HCT116 (cell line): ENCODE results near the gene ARHGAP21. TPM values are rescaled to one million over a fixed set of nuclear protein-coding genes. Genes with fewer than 3 reads are reported as not detected.
"Not testable (repeated sequence)": the region's sequence is repeated elsewhere in the genome, so short reads cannot be mapped to it uniquely, and the experiment has no call there.

ENCODE experiments used
- ATAC-seq: fragments of 200-7000 bp; cut with Tn5 transposase; 2 replicates; pipeline ENCODE4 v1.9.1; 2020; ENCODE audit warnings: mild to moderate bottlenecking, moderate library complexity
- BruUV-seq: library from RNA; stranded (reverse); fragments of 400-500 nt; replicated peaks from 2 replicates; lab custom pipeline; 2021; lab: Mats Ljungman, UMichigan
- CTCF ChIA-PET: fragments of 300-600 bp; sonication (Branson Sonifier 250); formaldehyde crosslinking; loops from one replicate; lab custom pipeline; 2021; ENCODE audit warnings: antibody characterized with exemption; lab: Charles Lee
- POLR2A ChIA-PET: fragments of 300-600, 350-600 bp; sonication (Branson Sonifier 250); formaldehyde crosslinking; loops from one replicate; lab custom pipeline; 2021; ENCODE audit warnings: antibody characterized with exemption; lab: Charles Lee
- RAD21 ChIA-PET, 2 experiments: fragments of 300-600 bp; sonication (Branson Sonifier 250); formaldehyde crosslinking; loops; one replicate each; lab custom pipeline; 2023; ENCODE audit warnings: low total read pairs in 2 of 2; ENCODE audit not compliant: uncharacterized antibody in 2 of 2, unreplicated experiment in 2 of 2, low non-redundant PET in 1 of 2; lab: Charles Lee
- DNase-seq: peaks from one replicate; pipeline ENCODE4 v3.0.0-alpha.2; 2010; ENCODE audit warnings: low read depth, low spot score
- H2AFZ ChIP-seq: fragments of 200-600 bp; shearing (Covaris generic), sonication (generic); 2 replicates; pipeline ENCODE4 v1.6.1; 2017; ENCODE audit warnings: low read depth, mixed run types, mixed read lengths, antibody characterized with exemption, low read length; ENCODE audit not compliant: poor library complexity, severe bottlenecking
- H3K27ac ChIP-seq: 2 replicates; pipeline ENCODE4 v1.5.1; 2012; ENCODE audit warnings: low read depth, low read length
- H3K27me3 ChIP-seq: fragments of 200-600 bp; sonication (generic); 2 replicates; pipeline ENCODE4 v1.6.1; 2016; ENCODE audit warnings: mixed run types, low read length, mixed read lengths; ENCODE audit not compliant: insufficient read depth
- H3K36me3 ChIP-seq, 2 experiments: fragments of 200-500 bp in 1 of 2; fragments of 200-600 bp in 1 of 2; sonication (Bioruptor generic) in 1 of 2; sonication (generic) in 1 of 2; 2 replicates each; pipeline versions ENCODE4 v1.5.1 to v1.6.1; 2014 to 2016; ENCODE audit warnings: low read length in 2 of 2, inconsistent platforms in 1 of 2, mixed read lengths in 1 of 2, mixed run types in 1 of 2; ENCODE audit not compliant: insufficient read depth in 2 of 2, control insufficient read depth in 1 of 2
- H3K4me1 ChIP-seq, 2 experiments: fragments of 200-600 bp in 1 of 2; sonication (generic) in 1 of 2; 2 replicates each; pipeline versions ENCODE4 v1.5.1 to v1.6.1; 2012 to 2017; ENCODE audit warnings: low read length in 2 of 2, inconsistent platforms in 1 of 2, mild to moderate bottlenecking in 1 of 2, mixed read lengths in 1 of 2, mixed run types in 1 of 2, moderate library complexity in 1 of 2; ENCODE audit not compliant: insufficient read depth in 2 of 2, control insufficient read depth in 1 of 2
- H3K4me2 ChIP-seq: fragments of 200-600 bp; sonication (generic); 2 replicates; pipeline ENCODE4 v1.6.1; 2017; ENCODE audit warnings: mixed run types, low read length, mixed read lengths
- H3K4me3 ChIP-seq, 2 experiments: fragments of 200-600 bp in 1 of 2; sonication (generic) in 1 of 2; replicated peaks in 1 of 2; 2 replicates each; pipeline ENCODE4 v1.5.1; 2011 to 2016; ENCODE audit warnings: low read length in 2 of 2, control low read depth in 1 of 2, low read depth in 1 of 2, mild to moderate bottlenecking in 1 of 2, mixed read lengths in 1 of 2, mixed run types in 1 of 2
- H3K79me2 ChIP-seq: fragments of 200-600 bp; sonication (generic); 2 replicates; pipeline ENCODE4 v1.6.1; 2017; ENCODE audit warnings: mild to moderate bottlenecking, mixed run types, low read length, moderate library complexity, mixed read lengths; ENCODE audit not compliant: insufficient read depth
- H3K9ac ChIP-seq: fragments of 200-600 bp; sonication (generic); 2 replicates; pipeline ENCODE4 v1.6.1; 2016; ENCODE audit warnings: low read length, mixed read lengths
- H3K9me2 ChIP-seq: fragments of 200-600 bp; sonication (generic), shearing (Covaris generic); 2 replicates; pipeline ENCODE4 v1.6.1; 2017; ENCODE audit warnings: mixed run types, mild to moderate bottlenecking, moderate library complexity; ENCODE audit not compliant: insufficient read depth
- H3K9me3 ChIP-seq, 2 experiments: fragments of 200-500 bp in 1 of 2; fragments of 200-600 bp in 1 of 2; sonication (Bioruptor generic) in 1 of 2; sonication (generic) in 1 of 2; 2 replicates each; pipeline ENCODE4 v1.6.1; 2014 to 2017; ENCODE audit warnings: low read length in 2 of 2, mixed read lengths in 2 of 2, inconsistent platforms in 1 of 2, low read depth in 1 of 2, mild to moderate bottlenecking in 1 of 2, mixed run types in 1 of 2, moderate library complexity in 1 of 2; ENCODE audit not compliant: control insufficient read depth in 1 of 2, insufficient read depth in 1 of 2
- H4K20me1 ChIP-seq: fragments of 200-600 bp; sonication (generic), shearing (Covaris generic); 2 replicates; pipeline ENCODE4 v1.6.1; 2017; ENCODE audit warnings: mixed run types, mild to moderate bottlenecking, moderate library complexity; ENCODE audit not compliant: insufficient read depth
- EZH2 ChIP-seq: fragments of 200-600 bp; sonication (generic); IDR thresholded peaks from 2 replicates; pipeline ENCODE4 v1.6.1; 2017; ENCODE audit warnings: antibody characterized with exemption, mixed run types
- JUND ChIP-seq: IDR thresholded peaks from 2 replicates; pipeline ENCODE4 v1.6.1; 2012
- POLR2AphosphoS5 ChIP-seq: IDR thresholded peaks from 2 replicates; pipeline ENCODE4 v1.6.1; 2011; ENCODE audit warnings: mild to moderate bottlenecking, low read depth, low read length, moderate library complexity
- SP1 ChIP-seq: IDR thresholded peaks from 2 replicates; pipeline ENCODE4 v1.6.1; 2012; ENCODE audit warnings: low read depth
- SRF ChIP-seq: IDR thresholded peaks from 2 replicates; pipeline ENCODE4 v1.6.1; 2012; ENCODE audit warnings: low read depth
- ZBTB33 ChIP-seq: IDR thresholded peaks from 2 replicates; pipeline ENCODE4 v1.6.1; 2011; ENCODE audit warnings: mild to moderate bottlenecking, low read length, moderate library complexity; ENCODE audit not compliant: insufficient replicate concordance; ENCODE audit errors: extremely low read depth
- ZNF274 ChIP-seq: fragments of 200-500 bp; sonication (Bioruptor generic); IDR thresholded peaks from 2 replicates; pipeline ENCODE4 v1.6.1; 2014; ENCODE audit warnings: mild to moderate bottlenecking, low read depth, low read length, inconsistent platforms
- intact Hi-C: fragments of 100-400 bp; cut with micrococcal nuclease; formaldehyde crosslinking; loops from 2 replicates; pipeline ENCODE4 v1.10.0; 2022
- total RNA-seq: library from RNA; stranded (reverse); gene quantifications from one replicate; pipeline ENCODE4 v1.2.1, GENCODE V29; 2021; ENCODE audit not compliant: unreplicated experiment

Gene ARHGAP21
- total RNA-seq, 1 experiment from 2014 or later: 47.7 TPM

GRCh38 chr10:24771943-24772694, 48.4 kb upstream of the ARHGAP21 start:
- H3K27me3 ChIP-seq: no peaks in the 10 kb centered on the region
- H3K27ac ChIP-seq: no peak overlapping the region
- RAD21 ChIA-PET: no interaction called here
- intact Hi-C loops: no loop called here
- no peak overlapping the region for H3K9ac ChIP-seq
- no peak overlapping the region for H2AFZ ChIP-seq
- H3K9me3 ChIP-seq: no peaks in the 10 kb centered on the region
- no peaks in the 10 kb centered on the region for H3K36me3 ChIP-seq
- CTCF ChIA-PET: interaction anchor here (0.7 kb wide), 1 partner anchor 129 kb away, joined by 3 read pairs; no protein-coding TSS in a partner anchor
- H3K4me1 ChIP-seq: no peaks in the 10 kb centered on the region
- no peaks in the 10 kb centered on the region for H3K79me2 ChIP-seq
- H3K9me2 ChIP-seq: no peaks in the 10 kb centered on the region
- DNase-seq (no peak), ATAC-seq (no peak)
- H3K4me3 ChIP-seq: no peak overlapping the region
- H4K20me1 ChIP-seq: no peaks in the 10 kb centered on the region
- no peak for TF ChIP-seq POLR2AphosphoS5
- no peak for TF ChIP-seq ZBTB33
- no peak for TF ChIP-seq JUND
- TF ChIP-seq SRF: no peak
- no peak for TF ChIP-seq ZNF274
- TF ChIP-seq SP1: no peak
- TF ChIP-seq EZH2: no peak
- BruUV-seq: no TSS peak
- POLR2A ChIA-PET: no interaction called here
- H3K4me2 ChIP-seq: no peak overlapping the region

- RAD21 ChIA-PET, H3K9me3 ChIP-seq, H3K36me3 ChIP-seq, H3K27ac ChIP-seq, H3K79me2 ChIP-seq, H3K4me3 ChIP-seq, H3K9me2 ChIP-seq, H3K27me3 ChIP-seq, ATAC-seq, CTCF ChIA-PET, intact Hi-C loops, POLR2A ChIA-PET, H2AFZ ChIP-seq, H3K4me2 ChIP-seq, H3K4me1 ChIP-seq, H4K20me1 ChIP-seq, DNase-seq, BruUV-seq, H3K9ac ChIP-seq: not testable (repeated sequence)
These were observed 41.3 kb upstream of the ARHGAP21 start for GRCh38 chr10:24764991-24765390.
